Astrocyte (in vitro differentiated cells and primary cell): ENCODE results near the gene UBTD2. TPM values are rescaled to one million over a fixed set of nuclear protein-coding genes. Genes with fewer than 3 reads are reported as not detected.

Experiments used
- DNase-seq: peaks from one replicate; pipeline ENCODE4 v3.0.0-alpha.2; 2010; ENCODE audit warnings: low read depth
- FAIRE-seq: peaks from 2 replicates; lab custom pipeline; 2011; peaks lifted over from hg19 to GRCh38; lab: Jason Lieb, UNC
- H2AFZ ChIP-seq: 2 replicates; pipeline ENCODE4 v1.6.0; 2012; ENCODE audit warnings: low read depth, low read length, inconsistent platforms
- H3K27ac ChIP-seq: 2 replicates; pipeline ENCODE4 v1.5.1; 2011; ENCODE audit warnings: low read depth, low read length, inconsistent platforms
- H3K27me3 ChIP-seq: 2 replicates; pipeline ENCODE4 v1.6.0; 2011; ENCODE audit warnings: low read length, inconsistent platforms; ENCODE audit not compliant: insufficient read depth
- H3K36me3 ChIP-seq: 2 replicates; pipeline ENCODE4 v1.5.1; 2011; ENCODE audit warnings: low read length, inconsistent platforms; ENCODE audit not compliant: insufficient read depth
- H3K4me1 ChIP-seq: 2 replicates; pipeline ENCODE4 v1.5.1; 2011; ENCODE audit warnings: low read length, inconsistent platforms; ENCODE audit not compliant: insufficient read depth
- H3K4me2 ChIP-seq: 2 replicates; pipeline ENCODE4 v1.6.0; 2012; ENCODE audit warnings: low read length, inconsistent platforms
- H3K4me3 ChIP-seq: 2 replicates; pipeline ENCODE4 v1.5.1; 2011; ENCODE audit warnings: low read depth, mild to moderate bottlenecking, low read length, inconsistent platforms; ENCODE audit not compliant: insufficient read depth
- H3K79me2 ChIP-seq: 2 replicates; pipeline ENCODE4 v1.6.0; 2012; ENCODE audit warnings: mild to moderate bottlenecking, low read length, inconsistent platforms; ENCODE audit not compliant: insufficient read depth
- H3K9ac ChIP-seq: 2 replicates; pipeline ENCODE4 v1.6.0; 2012; ENCODE audit warnings: mild to moderate bottlenecking, low read length, inconsistent platforms
- H3K9me3 ChIP-seq: 2 replicates; pipeline ENCODE4 v1.5.1; 2012; ENCODE audit warnings: low read depth, mild to moderate bottlenecking, low read length, inconsistent platforms; ENCODE audit not compliant: insufficient read depth
- H4K20me1 ChIP-seq: 2 replicates; pipeline ENCODE4 v1.6.0; 2012; ENCODE audit warnings: low read length, inconsistent platforms; ENCODE audit not compliant: insufficient read depth
- H3K27ac Mint-ChIP-seq: one replicate; pipeline ENCODE4 v1.8.0; 2021; ENCODE audit warnings: mild to moderate bottlenecking, mixed read lengths; ENCODE audit not compliant: unreplicated experiment
- H3K27me3 Mint-ChIP-seq: one replicate; pipeline ENCODE4 v1.8.0; 2021; ENCODE audit warnings: low read depth, mixed read lengths; ENCODE audit not compliant: unreplicated experiment
- H3K36me3 Mint-ChIP-seq: one replicate; pipeline ENCODE4 v1.8.0; 2021; ENCODE audit warnings: low read depth, mixed read lengths; ENCODE audit not compliant: unreplicated experiment
- H3K4me1 Mint-ChIP-seq: one replicate; pipeline ENCODE4 v1.8.0; 2021; ENCODE audit warnings: low read depth, mixed read lengths; ENCODE audit not compliant: unreplicated experiment
- H3K4me3 Mint-ChIP-seq: one replicate; pipeline ENCODE4 v1.8.0; 2021; ENCODE audit warnings: mild to moderate bottlenecking, moderate library complexity, mixed read lengths; ENCODE audit not compliant: unreplicated experiment
- H3K9me3 Mint-ChIP-seq: one replicate; pipeline ENCODE4 v1.8.0; 2021; ENCODE audit warnings: mild to moderate bottlenecking, mixed read lengths; ENCODE audit not compliant: unreplicated experiment
- CTCF ChIP-seq: IDR thresholded peaks from 2 replicates; pipeline ENCODE4 v1.5.1; 2011; ENCODE audit warnings: low read depth, mild to moderate bottlenecking, inconsistent platforms, low read length, moderate library complexity; ENCODE audit not compliant: insufficient read depth
- EZH2 ChIP-seq: IDR thresholded peaks from 2 replicates; pipeline ENCODE4 v1.6.1; 2012; ENCODE audit warnings: mild to moderate bottlenecking, low read length, inconsistent platforms; ENCODE audit not compliant: insufficient read depth
- total RNA-seq: library from RNA; stranded (reverse); gene quantifications from 2 replicates; pipeline ENCODE4 v1.2.1, GENCODE V29; 2021

Gene UBTD2
- total RNA-seq, 1 donor from 2014 or later = 34.2 TPM

- H3K27me3 Mint-ChIP-seq = no peaks in the 10 kb centered on the region
- H3K4me1 ChIP-seq = no peaks in the 10 kb centered on the region
- no peaks in the 10 kb centered on the region for H3K36me3 ChIP-seq
- H3K27me3 ChIP-seq = no peaks in the 10 kb centered on the region
- H3K9me3 Mint-ChIP-seq = no peaks in the 10 kb centered on the region
- DNase-seq = peak; percentile 15
- FAIRE-seq = no peak
- H3K9me3 ChIP-seq = no peaks in the 10 kb centered on the region
- no peak overlapping the region for H3K9ac ChIP-seq
- no peak overlapping the region for H3K4me3 ChIP-seq
- no peaks in the 10 kb centered on the region for H3K4me1 Mint-ChIP-seq
- no peaks in the 10 kb centered on the region for H4K20me1 ChIP-seq
- H3K79me2 ChIP-seq = no peaks in the 10 kb centered on the region
- H3K27ac ChIP-seq = no peak overlapping the region
- TF ChIP-seq CTCF (no peak), EZH2 (no peak)
- peak overlapping the region; percentile 17 for H3K4me2 ChIP-seq
- H3K36me3 Mint-ChIP-seq = no peaks in the 10 kb centered on the region
- H3K4me3 Mint-ChIP-seq = no peak overlapping the region
- H2AFZ ChIP-seq = no peak overlapping the region
- no peak overlapping the region for H3K27ac Mint-ChIP-seq
These were observed 20.2 kb upstream of the UBTD2 start for GRCh38 chr5:172303572-172304335.

- Histone ChIP-seq H3K27me3 (no peaks in the 10 kb centered on the region), H3K9me3 (no peaks in the 10 kb centered on the region), H4K20me1 (no peaks in the 10 kb centered on the region), H3K79me2 (no peaks in the 10 kb centered on the region), H3K27ac (no peak overlapping the region), H3K4me1 (no peaks in the 10 kb centered on the region), H3K9ac (no peak overlapping the region), H3K4me3 (no peak overlapping the region), H2AFZ (no peak overlapping the region), H3K4me2 (peak overlapping the region; percentile 17), H3K36me3 (no peaks in the 10 kb centered on the region)
- peak overlapping the region; percentile 23 for H3K27ac Mint-ChIP-seq
- H3K36me3 Mint-ChIP-seq = no peaks in the 10 kb centered on the region
- no peaks in the 10 kb centered on the region for H3K27me3 Mint-ChIP-seq
- no peaks in the 10 kb centered on the region for H3K4me1 Mint-ChIP-seq
- H3K4me3 Mint-ChIP-seq = peak overlapping the region; percentile 10
- DNase-seq = no peak
- TF ChIP-seq EZH2 (no peak), CTCF (no peak)
- FAIRE-seq = no peak
- no peaks in the 10 kb centered on the region for H3K9me3 Mint-ChIP-seq
These were observed 19.6 kb upstream of the UBTD2 start for GRCh38 chr5:172303162-172303561.
